Measurements from ENCODE around the gene SMIM10L1. TPM values are rescaled to one million over a fixed set of nuclear protein-coding genes. Genes with fewer than 3 reads are reported as not detected.

SMIM10L1 gene
- total RNA-seq, 5 donors from 2014 or later (not counting 1 experiment from before 2014, with no cell fraction given) = 8.8 to 10.2 (median 9.7) TPM

DNA sequence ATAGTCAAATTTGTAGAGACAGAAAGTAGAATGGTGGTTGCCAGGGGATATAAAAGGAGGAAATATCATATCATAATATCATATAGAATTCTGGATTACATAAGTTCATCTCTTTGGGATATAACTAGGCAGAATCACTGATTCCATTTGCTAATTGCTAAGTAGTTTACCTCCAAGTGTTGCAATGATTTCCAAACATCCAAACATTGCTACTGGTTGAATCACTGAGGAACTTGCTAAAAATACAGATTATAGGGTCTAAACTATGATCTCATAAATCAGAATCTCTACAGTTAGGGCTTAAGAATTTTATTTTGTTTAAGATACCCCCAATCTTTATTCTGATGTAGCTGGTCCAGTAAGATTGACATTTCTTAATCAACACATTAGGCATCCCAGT lies 31.8 kb downstream of the SMIM10L1 start:
- no peaks in the 10 kb centered on the region for H3K27me3 Mint-ChIP-seq
- Histone ChIP-seq H3K9me3 (no peaks in the 10 kb centered on the region), H3K4me3 (ENCODE audit: control insufficient read depth in 1 of 2, extremely low read depth in 1 of 2, low read length in 1 of 2) (no peak overlapping the region), H3K4me1 (ENCODE audit: control insufficient read depth in 1 of 2, extremely low read depth in 1 of 2, insufficient read depth in 2 of 2, low read length in 2 of 2) (no peaks in the 10 kb centered on the region), H3K36me3 (ENCODE audit: control insufficient read depth in 2 of 2, extremely low read depth in 1 of 2, insufficient read depth in 1 of 2, low read length in 1 of 2) (no peaks in the 10 kb centered on the region), H3K27ac (ENCODE audit: low read length) (no peak overlapping the region), H3K27me3 (replicated peaks in 1 of 2; ENCODE audit: control insufficient read depth in 2 of 2, extremely low read depth in 1 of 2, insufficient read depth in 2 of 2, low read length in 1 of 2) (no peaks in the 10 kb centered on the region)
- peaks cover 11% of the 10 kb centered on the region for H3K36me3 Mint-ChIP-seq
- no peaks in the 10 kb centered on the region for H3K4me1 Mint-ChIP-seq
- ChIA-PET POLR2A (no interaction called here), CTCF (no interaction called here)
- H3K4me3 Mint-ChIP-seq = no peak overlapping the region
- no peak overlapping the region for H3K27ac Mint-ChIP-seq
- no peak for DNase-seq
- no peak for ATAC-seq (replicated peaks in 1 of 4)
- H3K9me3 Mint-ChIP-seq = peaks cover 0 to 2% (median 0%) of the 10 kb centered on the region in 3 donors

DNA sequence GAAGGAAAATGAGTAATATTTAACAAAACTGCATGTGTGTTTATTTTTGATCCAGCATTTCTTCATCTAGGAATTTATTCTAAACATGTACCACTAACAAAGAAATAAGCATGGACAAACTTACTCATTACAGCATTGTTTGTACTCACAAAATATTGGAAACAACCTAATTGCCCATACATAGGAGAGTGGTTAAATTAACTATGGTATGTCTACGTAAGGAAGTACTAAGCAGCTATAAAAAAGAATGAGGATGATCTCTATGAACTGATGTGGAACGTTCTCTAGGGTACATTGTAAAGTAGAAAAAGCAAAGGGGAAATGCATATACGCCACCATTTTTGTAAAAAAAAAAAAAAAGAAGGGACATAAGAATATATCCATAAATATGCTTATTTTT lies 33.2 kb downstream of the SMIM10L1 start:
- ChIA-PET CTCF (interaction anchor here (0.6 to 0.9 kb wide), 2 partner anchors 43 to 398 kb away, joined by 3 to 5 read pairs; no protein-coding TSS in a partner anchor), POLR2A (no interaction called here)
- H3K27ac ChIP-seq (ENCODE audit: low read length) = no peak overlapping the region
- DNase-seq (no peak), ATAC-seq (replicated peaks in 1 of 4) (no peak)
- no peaks in the 10 kb centered on the region for H3K36me3 ChIP-seq (ENCODE audit: control insufficient read depth in 2 of 2, extremely low read depth in 1 of 2, insufficient read depth in 1 of 2, low read length in 1 of 2)
- no peak overlapping the region for H3K27ac Mint-ChIP-seq
- no peaks in the 10 kb centered on the region for H3K9me3 ChIP-seq
- H3K4me3 Mint-ChIP-seq = no peak overlapping the region
- no peak overlapping the region for H3K4me3 ChIP-seq (ENCODE audit: control insufficient read depth in 1 of 2, extremely low read depth in 1 of 2, low read length in 1 of 2)
- H3K36me3 Mint-ChIP-seq = peaks cover 11% of the 10 kb centered on the region
- H3K9me3 Mint-ChIP-seq = peaks cover 0 to 2% (median 0%) of the 10 kb centered on the region in 3 donors
- no peaks in the 10 kb centered on the region for H3K27me3 Mint-ChIP-seq
- H3K4me1 ChIP-seq (ENCODE audit: control insufficient read depth in 1 of 2, extremely low read depth in 1 of 2, insufficient read depth in 2 of 2, low read length in 2 of 2) = no peaks in the 10 kb centered on the region
- H3K4me1 Mint-ChIP-seq = no peaks in the 10 kb centered on the region
- no CpG with 5 or more reads among the region's 3 CpGs for WGBS (ENCODE audit: insufficient coverage)
- no peaks in the 10 kb centered on the region for H3K27me3 ChIP-seq (replicated peaks in 1 of 2; ENCODE audit: control insufficient read depth in 2 of 2, extremely low read depth in 1 of 2, insufficient read depth in 2 of 2, low read length in 1 of 2)

DNA sequence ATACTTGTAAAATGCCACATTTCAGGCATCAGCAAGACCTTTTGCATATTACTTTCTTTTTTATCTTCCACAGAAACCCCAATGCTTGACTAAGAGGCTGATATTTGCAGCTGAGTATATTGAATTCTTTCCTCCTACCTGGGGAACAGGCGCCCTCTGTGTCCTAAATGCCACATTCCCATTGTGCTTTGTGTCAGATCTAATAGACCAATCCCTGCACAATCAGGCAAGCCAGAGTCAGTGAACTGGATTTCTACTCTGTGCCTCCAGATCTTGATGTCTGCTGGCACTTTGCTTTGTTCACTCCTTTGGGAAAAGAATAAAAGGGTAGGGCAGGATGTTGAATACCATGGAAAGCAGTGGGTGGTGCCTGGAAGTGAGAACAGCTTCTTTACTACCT lies 38.1 kb downstream of the SMIM10L1 start:
- DNase-seq (no peak), ATAC-seq (replicated peaks in 1 of 4) (no peak)
- H3K4me1 ChIP-seq (ENCODE audit: control insufficient read depth in 1 of 2, extremely low read depth in 1 of 2, insufficient read depth in 2 of 2, low read length in 2 of 2) = no peaks in the 10 kb centered on the region
- H3K36me3 ChIP-seq (ENCODE audit: control insufficient read depth in 2 of 2, extremely low read depth in 1 of 2, insufficient read depth in 1 of 2, low read length in 1 of 2) = no peaks in the 10 kb centered on the region
- no peaks in the 10 kb centered on the region for H3K27me3 ChIP-seq (replicated peaks in 1 of 2; ENCODE audit: control insufficient read depth in 2 of 2, extremely low read depth in 1 of 2, insufficient read depth in 2 of 2, low read length in 1 of 2)
- peaks cover 23% of the 10 kb centered on the region for H3K36me3 Mint-ChIP-seq
- H3K27ac Mint-ChIP-seq = no peak overlapping the region
- H3K27ac ChIP-seq (ENCODE audit: low read length) = no peak overlapping the region
- POLR2A ChIA-PET = no interaction called here
- WGBS (ENCODE audit: insufficient coverage) = no CpG with 5 or more reads among the region's 1 CpG
- H3K27me3 Mint-ChIP-seq = no peaks in the 10 kb centered on the region
- H3K4me1 Mint-ChIP-seq = no peaks in the 10 kb centered on the region
- no peaks in the 10 kb centered on the region for H3K9me3 ChIP-seq
- no peak overlapping the region for H3K4me3 ChIP-seq (ENCODE audit: control insufficient read depth in 1 of 2, extremely low read depth in 1 of 2, low read length in 1 of 2)
- H3K9me3 Mint-ChIP-seq = peaks cover 0 to 8% (median 2%) of the 10 kb centered on the region in 3 donors
- CTCF ChIA-PET = no interaction called here
- H3K4me3 Mint-ChIP-seq = no peak overlapping the region

Other genes with a start within 250 kb of the SMIM10L1 start
- not detected for gene PRH2, start 242.0 kb upstream of the SMIM10L1 start, total RNA-seq
- 1 to 10 TPM; 2.4 to 3.5 (median 2.7) TPM for gene TAS2R14, start 231.9 kb upstream of the SMIM10L1 start, total RNA-seq
- 1 to 10 TPM in 4 of 5 donors, under 1 TPM in 1; 0.61 to 2.2 (median 1.5) TPM for gene TAS2R50, start 184.3 kb upstream of the SMIM10L1 start, total RNA-seq
- gene TAS2R20, start 172.9 kb upstream of the SMIM10L1 start, total RNA-seq = 1 to 10 TPM; 1.7 to 3.0 (median 2.6) TPM
- gene TAS2R19, start 148.6 kb upstream of the SMIM10L1 start, total RNA-seq = 1 to 10 TPM; 1.4 to 6.7 (median 2.4) TPM
- 1 to 10 TPM; 2.4 to 4.3 (median 3.6) TPM for gene TAS2R31, start 139.8 kb upstream of the SMIM10L1 start, total RNA-seq
- gene TAS2R46, start 108.9 kb upstream of the SMIM10L1 start, total RNA-seq = 1 to 10 TPM in 4 of 5 donors, under 1 TPM in 1; 0.82 to 3.6 (median 1.4) TPM
- 1 to 10 TPM in 4 of 5 donors, under 1 TPM in 1; 0.35 to 5.2 (median 1.8) TPM for gene TAS2R43, start 78.9 kb upstream of the SMIM10L1 start, total RNA-seq
- gene TAS2R30, start 36.5 kb upstream of the SMIM10L1 start, total RNA-seq = 1 to 10 TPM; 2.3 to 8.5 (median 3.3) TPM
- not detected for gene TAS2R42, start 15.7 kb downstream of the SMIM10L1 start, total RNA-seq
- under 1 TPM in 1 of 5 donors, not detected in 4; 0.88 TPM for gene PRB3, start 98.5 kb downstream of the SMIM10L1 start, total RNA-seq
- not detected for gene PRB4, start 139.2 kb downstream of the SMIM10L1 start, total RNA-seq
- gene PRB2, start 224.4 kb downstream of the SMIM10L1 start, total RNA-seq = not detected